HCT116 (cell line): ENCODE results near the gene RBMS1. TPM values are rescaled to one million over a fixed set of nuclear protein-coding genes. Genes with fewer than 3 reads are reported as not detected.

Source experiments
- ATAC-seq: fragments of 200-7000 bp; cut with Tn5 transposase; 2 replicates; pipeline ENCODE4 v1.9.1; 2020; ENCODE audit warnings: mild to moderate bottlenecking, moderate library complexity
- BruUV-seq: library from RNA; stranded (reverse); fragments of 400-500 nt; replicated peaks from 2 replicates; lab custom pipeline; 2021; lab: Mats Ljungman, UMichigan
- CTCF ChIA-PET: fragments of 300-600 bp; sonication (Branson Sonifier 250); formaldehyde crosslinking; loops from one replicate; lab custom pipeline; 2021; ENCODE audit warnings: antibody characterized with exemption; lab: Charles Lee
- POLR2A ChIA-PET: fragments of 300-600, 350-600 bp; sonication (Branson Sonifier 250); formaldehyde crosslinking; loops from one replicate; lab custom pipeline; 2021; ENCODE audit warnings: antibody characterized with exemption; lab: Charles Lee
- RAD21 ChIA-PET, 2 experiments: fragments of 300-600 bp; sonication (Branson Sonifier 250); formaldehyde crosslinking; loops; one replicate each; lab custom pipeline; 2023; ENCODE audit warnings: low total read pairs in 2 of 2; ENCODE audit not compliant: uncharacterized antibody in 2 of 2, unreplicated experiment in 2 of 2, low non-redundant PET in 1 of 2; lab: Charles Lee
- DNase-seq: peaks from one replicate; pipeline ENCODE4 v3.0.0-alpha.2; 2010; ENCODE audit warnings: low read depth, low spot score
- H2AFZ ChIP-seq: fragments of 200-600 bp; shearing (Covaris generic), sonication (generic); 2 replicates; pipeline ENCODE4 v1.6.1; 2017; ENCODE audit warnings: low read depth, mixed run types, mixed read lengths, antibody characterized with exemption, low read length; ENCODE audit not compliant: poor library complexity, severe bottlenecking
- H3K27ac ChIP-seq: 2 replicates; pipeline ENCODE4 v1.5.1; 2012; ENCODE audit warnings: low read depth, low read length
- H3K27me3 ChIP-seq: fragments of 200-600 bp; sonication (generic); 2 replicates; pipeline ENCODE4 v1.6.1; 2016; ENCODE audit warnings: mixed run types, low read length, mixed read lengths; ENCODE audit not compliant: insufficient read depth
- H3K36me3 ChIP-seq, 2 experiments: fragments of 200-500 bp in 1 of 2; fragments of 200-600 bp in 1 of 2; sonication (Bioruptor generic) in 1 of 2; sonication (generic) in 1 of 2; 2 replicates each; pipeline versions ENCODE4 v1.5.1 to v1.6.1; 2014 to 2016; ENCODE audit warnings: low read length in 2 of 2, inconsistent platforms in 1 of 2, mixed read lengths in 1 of 2, mixed run types in 1 of 2; ENCODE audit not compliant: insufficient read depth in 2 of 2, control insufficient read depth in 1 of 2
- H3K4me1 ChIP-seq, 2 experiments: fragments of 200-600 bp in 1 of 2; sonication (generic) in 1 of 2; 2 replicates each; pipeline versions ENCODE4 v1.5.1 to v1.6.1; 2012 to 2017; ENCODE audit warnings: low read length in 2 of 2, inconsistent platforms in 1 of 2, mild to moderate bottlenecking in 1 of 2, mixed read lengths in 1 of 2, mixed run types in 1 of 2, moderate library complexity in 1 of 2; ENCODE audit not compliant: insufficient read depth in 2 of 2, control insufficient read depth in 1 of 2
- H3K4me2 ChIP-seq: fragments of 200-600 bp; sonication (generic); 2 replicates; pipeline ENCODE4 v1.6.1; 2017; ENCODE audit warnings: mixed run types, low read length, mixed read lengths
- H3K4me3 ChIP-seq, 2 experiments: fragments of 200-600 bp in 1 of 2; sonication (generic) in 1 of 2; replicated peaks in 1 of 2; 2 replicates each; pipeline ENCODE4 v1.5.1; 2011 to 2016; ENCODE audit warnings: low read length in 2 of 2, control low read depth in 1 of 2, low read depth in 1 of 2, mild to moderate bottlenecking in 1 of 2, mixed read lengths in 1 of 2, mixed run types in 1 of 2
- H3K79me2 ChIP-seq: fragments of 200-600 bp; sonication (generic); 2 replicates; pipeline ENCODE4 v1.6.1; 2017; ENCODE audit warnings: mild to moderate bottlenecking, mixed run types, low read length, moderate library complexity, mixed read lengths; ENCODE audit not compliant: insufficient read depth
- H3K9ac ChIP-seq: fragments of 200-600 bp; sonication (generic); 2 replicates; pipeline ENCODE4 v1.6.1; 2016; ENCODE audit warnings: low read length, mixed read lengths
- H3K9me2 ChIP-seq: fragments of 200-600 bp; sonication (generic), shearing (Covaris generic); 2 replicates; pipeline ENCODE4 v1.6.1; 2017; ENCODE audit warnings: mixed run types, mild to moderate bottlenecking, moderate library complexity; ENCODE audit not compliant: insufficient read depth
- H3K9me3 ChIP-seq, 2 experiments: fragments of 200-500 bp in 1 of 2; fragments of 200-600 bp in 1 of 2; sonication (Bioruptor generic) in 1 of 2; sonication (generic) in 1 of 2; 2 replicates each; pipeline ENCODE4 v1.6.1; 2014 to 2017; ENCODE audit warnings: low read length in 2 of 2, mixed read lengths in 2 of 2, inconsistent platforms in 1 of 2, low read depth in 1 of 2, mild to moderate bottlenecking in 1 of 2, mixed run types in 1 of 2, moderate library complexity in 1 of 2; ENCODE audit not compliant: control insufficient read depth in 1 of 2, insufficient read depth in 1 of 2
- H4K20me1 ChIP-seq: fragments of 200-600 bp; sonication (generic), shearing (Covaris generic); 2 replicates; pipeline ENCODE4 v1.6.1; 2017; ENCODE audit warnings: mixed run types, mild to moderate bottlenecking, moderate library complexity; ENCODE audit not compliant: insufficient read depth
- CBX3 ChIP-seq: IDR thresholded peaks from 2 replicates; pipeline ENCODE4 v1.6.1; 2012; ENCODE audit warnings: low read depth
- FOSL1 ChIP-seq: IDR thresholded peaks from 2 replicates; pipeline ENCODE4 v1.6.1; 2012; ENCODE audit warnings: low read depth
- JUND ChIP-seq: IDR thresholded peaks from 2 replicates; pipeline ENCODE4 v1.6.1; 2012
- MAX ChIP-seq: IDR thresholded peaks from 2 replicates; pipeline ENCODE4 v1.6.1; 2012
- RAD21 ChIP-seq: IDR thresholded peaks from 2 replicates; pipeline ENCODE4 v1.6.1; 2012; ENCODE audit warnings: low read depth, mild to moderate bottlenecking
- REST ChIP-seq: IDR thresholded peaks from 2 replicates; pipeline ENCODE4 v1.6.1; 2012; ENCODE audit warnings: low read depth
- SIN3A ChIP-seq: IDR thresholded peaks from 2 replicates; pipeline ENCODE4 v1.6.1; 2012; ENCODE audit warnings: low read depth
- SP1 ChIP-seq: IDR thresholded peaks from 2 replicates; pipeline ENCODE4 v1.6.1; 2012; ENCODE audit warnings: low read depth
- YY1 ChIP-seq: IDR thresholded peaks from 2 replicates; pipeline ENCODE4 v1.6.1; 2011; ENCODE audit warnings: low read length, low read depth, moderate library complexity, mild to moderate bottlenecking; ENCODE audit not compliant: insufficient replicate concordance; ENCODE audit errors: extremely low read depth
- ZBTB33 ChIP-seq: IDR thresholded peaks from 2 replicates; pipeline ENCODE4 v1.6.1; 2011; ENCODE audit warnings: mild to moderate bottlenecking, low read length, moderate library complexity; ENCODE audit not compliant: insufficient replicate concordance; ENCODE audit errors: extremely low read depth
- intact Hi-C: fragments of 100-400 bp; cut with micrococcal nuclease; formaldehyde crosslinking; loops from 2 replicates; pipeline ENCODE4 v1.10.0; 2022
- total RNA-seq: library from RNA; stranded (reverse); gene quantifications from one replicate; pipeline ENCODE4 v1.2.1, GENCODE V29; 2021; ENCODE audit not compliant: unreplicated experiment

The RBMS1 gene
- total RNA-seq, 1 experiment from 2014 or later = 17.6 TPM

DNA sequence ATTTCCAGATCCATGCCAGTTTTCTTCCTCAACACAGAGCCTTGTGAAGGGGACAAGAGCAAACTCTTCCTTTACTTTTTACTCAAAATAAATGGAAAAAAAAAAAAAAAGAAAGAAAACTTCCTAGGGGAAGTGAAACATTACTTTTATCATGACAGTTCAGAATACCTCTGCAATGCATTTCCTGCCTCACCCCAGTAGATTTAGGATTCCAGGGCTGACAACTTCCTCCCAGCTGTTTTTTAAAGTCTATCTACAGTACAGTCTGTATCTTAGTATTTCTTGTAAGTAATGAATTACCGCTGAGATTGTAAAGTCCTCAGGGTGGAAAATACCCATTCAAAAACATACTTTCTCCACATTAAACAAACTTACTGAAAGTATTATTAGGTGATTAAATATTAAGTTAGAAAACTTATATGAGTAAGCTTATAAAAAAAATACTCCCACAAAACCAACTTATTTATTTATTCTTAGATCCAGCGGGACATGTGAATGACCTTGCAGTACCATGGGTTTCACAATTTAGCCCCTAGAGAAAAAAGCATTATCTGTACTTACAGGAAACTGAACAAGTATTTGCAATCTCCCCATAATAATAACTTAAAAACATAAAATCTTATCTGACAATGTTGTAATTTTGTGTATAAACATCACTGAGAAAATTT is 117.7 kb downstream of the RBMS1 start:
- no peak overlapping the region for H2AFZ ChIP-seq
- H3K36me3 ChIP-seq = no peaks in the 10 kb centered on the region
- no peaks in the 10 kb centered on the region for H3K9me3 ChIP-seq
- ChIA-PET RAD21 (no interaction called here), POLR2A (no interaction called here)
- no peaks in the 10 kb centered on the region for H3K27me3 ChIP-seq
- ATAC-seq = no peak
- no peaks in the 10 kb centered on the region for H3K9me2 ChIP-seq
- H3K4me1 ChIP-seq = no peaks in the 10 kb centered on the region
- TF ChIP-seq ZBTB33 (no peak), SIN3A (no peak), RAD21 (no peak), REST (no peak), MAX (no peak), CBX3 (no peak), YY1 (no peak), JUND (no peak), SP1 (no peak), FOSL1 (no peak)
- TF ChIP-seq, all 23 proteins: peak for 0
- intact Hi-C loops = no loop called here
- Histone ChIP-seq H4K20me1 (no peaks in the 10 kb centered on the region), H3K79me2 (no peaks in the 10 kb centered on the region), H3K27ac (no peak overlapping the region), H3K4me2 (no peak overlapping the region), H3K9ac (no peak overlapping the region), H3K4me3 (no peak overlapping the region)
- no TSS peak for BruUV-seq
- CTCF ChIA-PET = no interaction called here
- no peak for DNase-seq
